ENCODE data around the gene ATP13A4. TPM values are rescaled to one million over a fixed set of nuclear protein-coding genes. Genes with fewer than 3 reads are reported as not detected.
"Not testable (repeated sequence)": the region's sequence is repeated elsewhere in the genome, so short reads cannot be mapped to it uniquely, and the experiment has no call there.

Gene ATP13A4
- total RNA-seq, 2 experiments from 2014 or later: 1.3 to 2.1 TPM

DNA sequence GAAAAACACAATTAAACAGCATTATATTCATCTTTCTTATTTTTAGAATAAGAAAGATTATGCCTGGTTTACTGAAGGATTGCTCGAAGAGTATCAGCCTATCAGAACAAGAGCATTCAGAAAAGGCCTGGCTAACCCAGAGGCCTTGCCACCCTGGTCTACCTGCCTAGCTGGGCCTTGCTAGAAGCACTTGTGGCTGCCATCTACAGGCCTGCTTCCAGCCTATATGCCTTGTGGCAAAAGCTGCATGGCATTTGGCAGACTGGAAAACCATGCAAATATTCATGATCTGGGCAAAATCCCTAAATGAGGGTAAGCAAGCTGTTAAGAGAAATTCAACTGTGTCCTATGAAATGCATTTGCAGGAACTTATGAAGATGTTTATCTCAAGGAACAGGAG lies 9.3 kb upstream of the ATP13A4 start:
- ChIA-PET CTCF (no interaction called here), POLR2A (no interaction called here)

DNA sequence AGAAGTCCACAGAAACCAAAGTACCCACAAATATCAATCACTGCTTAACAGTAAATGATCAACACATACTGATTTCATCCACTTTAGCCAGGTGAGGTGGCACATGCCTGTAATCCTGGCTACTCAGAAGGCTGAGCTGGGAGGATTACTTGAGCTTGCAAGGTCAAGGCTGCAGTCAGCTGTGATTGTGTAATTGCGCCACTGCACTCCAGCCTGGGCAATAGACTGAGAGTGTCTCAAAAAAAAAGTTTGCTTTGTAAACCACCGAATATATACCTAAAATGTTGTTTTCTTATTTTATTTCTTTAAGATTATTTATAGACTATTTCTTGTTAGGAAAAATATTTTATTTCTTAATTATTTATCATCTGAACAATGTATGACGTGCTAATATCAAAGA lies 8.7 kb upstream of the ATP13A4 start:
- ChIA-PET CTCF (no interaction called here), POLR2A (no interaction called here)

DNA sequence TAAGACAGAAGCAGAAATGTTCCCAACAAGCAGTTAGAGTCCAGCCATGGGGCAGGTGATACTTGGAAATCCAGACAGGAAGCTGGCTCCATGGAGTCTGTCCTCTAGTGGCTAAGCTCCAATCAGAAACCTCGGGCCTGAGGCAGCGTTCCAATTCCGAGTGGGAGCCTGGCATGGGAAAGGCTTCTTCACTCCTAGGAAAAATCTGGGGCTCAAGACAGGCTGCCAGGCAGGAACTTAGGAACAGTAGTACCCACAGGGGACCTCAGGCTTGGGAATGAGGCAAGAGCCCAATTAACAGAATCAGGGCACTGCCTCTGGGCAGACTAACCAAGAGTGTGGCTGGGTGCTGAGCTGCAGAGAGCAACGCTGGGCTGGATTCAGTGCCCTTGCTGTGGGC lies 6.2 kb upstream of the ATP13A4 start:
- ChIA-PET POLR2A (no interaction called here), CTCF (no interaction called here)

DNA sequence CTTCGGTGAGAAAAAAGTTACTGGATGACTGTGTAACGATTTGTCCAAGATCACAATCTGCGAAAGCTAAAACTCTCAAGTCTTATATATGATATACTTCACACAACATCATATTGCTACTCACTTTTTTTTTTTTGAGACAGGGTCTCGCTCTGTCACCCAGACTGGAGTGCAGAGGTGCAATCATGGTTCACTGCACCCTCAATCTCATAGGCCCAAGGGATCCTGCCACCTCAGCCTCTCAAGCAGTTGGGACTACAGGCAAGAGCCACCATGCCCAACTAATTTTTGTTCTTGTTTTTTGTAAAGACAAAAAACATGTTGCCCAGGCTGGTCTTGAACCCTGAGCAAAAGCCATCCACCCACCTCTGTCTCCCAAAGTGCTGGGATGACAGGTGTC lies 5.4 kb upstream of the ATP13A4 start:
- ChIA-PET POLR2A (no interaction called here), CTCF (no interaction called here)

DNA sequence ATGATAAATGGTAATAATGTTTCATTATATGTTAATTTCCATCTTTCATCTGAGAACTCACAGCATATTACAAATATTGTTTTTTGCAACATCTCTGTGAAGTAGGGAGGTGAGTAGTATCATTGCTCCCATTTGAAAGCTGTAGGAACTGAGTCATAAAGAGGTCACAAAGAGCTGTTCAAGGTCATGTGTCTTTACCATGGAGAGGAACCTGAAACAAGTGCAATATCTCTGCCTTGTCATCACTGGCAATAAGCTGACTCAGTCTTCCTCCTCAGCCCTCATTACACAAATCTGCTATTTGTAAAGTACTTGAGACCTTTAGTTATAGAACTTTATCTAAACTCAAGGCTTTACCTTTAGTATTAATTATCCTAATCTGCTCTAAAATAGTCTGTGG lies 4.4 kb upstream of the ATP13A4 start:
- CTCF ChIA-PET: no interaction called here

DNA sequence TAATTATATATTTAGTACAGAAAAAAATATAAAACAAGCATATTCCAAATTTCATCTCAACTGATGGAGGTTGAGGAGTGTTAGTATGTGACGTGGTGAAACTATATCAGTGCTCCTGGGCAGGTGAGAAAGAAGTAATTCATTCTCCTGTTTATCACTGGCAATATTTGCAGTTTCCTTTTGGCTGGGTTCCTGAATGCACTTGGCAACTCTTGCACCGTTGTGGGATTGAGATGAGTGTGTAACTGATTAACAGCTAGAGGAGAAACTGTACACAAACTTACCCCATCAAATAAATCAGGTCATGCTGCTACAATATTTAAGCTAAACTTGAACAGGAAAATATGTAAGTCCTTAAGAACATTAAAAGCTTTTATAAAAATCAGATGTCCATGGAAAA lies 2.1 kb upstream of the ATP13A4 start:
- ChIA-PET CTCF (no interaction called here), POLR2A (no interaction called here)

More for the DNA sequence above, 4.4 kb upstream of the ATP13A4 start:
- POLR2A ChIA-PET: no interaction called here

DNA sequence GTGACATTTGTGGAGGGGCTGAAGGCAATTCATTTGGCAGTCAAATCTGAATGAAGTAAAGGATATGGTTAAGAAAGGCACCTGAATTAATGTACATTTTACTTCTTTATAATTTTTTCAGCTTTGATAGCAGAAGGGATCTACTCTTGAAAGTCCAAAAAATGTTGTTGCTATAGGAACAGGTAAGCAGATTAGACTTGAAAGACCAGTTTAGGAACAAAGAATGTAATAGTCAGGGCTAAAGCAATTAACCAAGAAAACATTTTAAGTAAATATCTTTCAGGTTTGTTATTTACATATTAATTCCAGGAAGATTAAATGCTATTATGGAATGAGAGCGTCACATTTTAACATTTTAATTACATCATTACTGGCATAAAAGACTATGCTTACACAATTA lies 1.1 kb downstream of the ATP13A4 start:
- ChIA-PET POLR2A (no interaction called here), CTCF (no interaction called here)

DNA sequence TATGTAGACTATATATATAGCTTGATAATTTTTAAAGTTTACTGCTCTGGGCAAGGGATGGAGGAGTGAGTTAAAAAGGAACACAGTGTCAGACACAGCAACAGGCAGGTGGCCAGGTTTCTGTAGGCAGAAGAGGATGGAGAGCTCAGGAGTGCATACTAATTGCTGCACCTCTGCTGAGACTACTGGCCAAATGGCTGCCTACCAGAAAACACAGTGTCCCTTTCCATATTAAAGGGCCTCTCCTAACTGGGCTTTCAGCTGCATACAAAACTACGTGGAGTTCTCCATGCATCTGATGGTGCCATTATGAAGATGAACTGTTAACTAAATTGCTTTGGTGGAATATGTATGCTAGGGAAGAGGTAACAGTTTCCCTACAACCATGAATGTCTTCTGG lies 1.8 kb downstream of the ATP13A4 start:
- ChIA-PET POLR2A (no interaction called here), CTCF (no interaction called here)

DNA sequence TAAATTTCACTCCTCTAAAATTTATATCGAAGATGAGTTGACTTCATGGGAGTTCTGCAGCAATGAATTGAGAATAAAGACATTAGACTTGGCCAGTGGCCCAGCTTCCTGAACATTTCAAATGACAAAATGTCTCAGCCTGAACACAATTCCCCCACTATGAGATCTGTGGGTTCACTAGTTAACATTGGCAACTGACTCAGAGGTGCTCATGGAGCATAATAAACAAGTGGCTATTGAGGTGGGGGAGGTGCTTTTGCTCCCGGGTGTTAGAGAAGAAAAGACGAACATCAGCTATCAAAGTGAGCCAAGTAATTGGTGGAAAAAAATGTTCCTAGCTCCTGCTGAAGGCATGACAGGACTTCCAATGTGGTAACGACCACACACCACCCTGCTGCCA lies 6.3 kb downstream of the ATP13A4 start:
- ChIA-PET CTCF (no interaction called here), POLR2A (no interaction called here)

DNA sequence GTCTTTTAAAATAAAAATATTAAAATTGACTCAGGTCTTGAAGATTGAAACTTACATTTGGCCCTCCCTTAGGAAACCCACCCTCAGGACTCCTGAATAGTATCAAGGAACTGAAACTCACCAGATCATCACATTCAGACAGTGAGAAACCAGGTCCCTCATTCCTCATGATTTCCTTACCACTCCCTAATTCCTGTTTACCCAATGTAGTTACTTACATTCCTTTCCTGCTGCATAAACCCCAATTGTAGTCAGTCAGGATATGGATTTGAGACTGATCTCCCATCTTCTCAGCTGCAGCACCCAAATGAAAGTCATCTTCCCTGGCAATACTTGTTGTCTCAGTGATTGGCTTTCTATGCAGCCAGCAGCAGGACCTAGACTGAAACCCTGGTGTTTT lies 8.6 kb downstream of the ATP13A4 start:
- ChIA-PET CTCF (no interaction called here), POLR2A (no interaction called here)

DNA sequence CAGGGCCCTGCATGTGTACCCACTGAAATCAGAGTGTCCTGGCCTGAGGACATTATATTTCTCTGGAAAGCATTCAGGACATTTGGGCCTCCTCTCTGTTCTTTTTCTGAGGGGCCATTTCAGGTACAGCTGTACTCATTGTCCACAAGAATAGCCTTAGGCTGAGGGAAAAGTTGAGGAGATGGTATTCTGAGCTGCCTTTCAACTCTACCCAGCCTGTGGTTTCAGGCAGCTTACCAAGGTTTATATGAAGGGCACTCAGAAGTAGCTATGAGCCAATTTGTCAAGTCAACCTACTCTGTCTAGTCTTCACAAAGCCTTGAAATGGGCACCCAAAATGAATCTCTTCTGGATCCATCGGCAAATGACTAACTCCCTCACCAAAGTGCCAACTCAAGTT lies 9.4 kb downstream of the ATP13A4 start:
- ChIA-PET POLR2A (no interaction called here), CTCF (no interaction called here)

DNA sequence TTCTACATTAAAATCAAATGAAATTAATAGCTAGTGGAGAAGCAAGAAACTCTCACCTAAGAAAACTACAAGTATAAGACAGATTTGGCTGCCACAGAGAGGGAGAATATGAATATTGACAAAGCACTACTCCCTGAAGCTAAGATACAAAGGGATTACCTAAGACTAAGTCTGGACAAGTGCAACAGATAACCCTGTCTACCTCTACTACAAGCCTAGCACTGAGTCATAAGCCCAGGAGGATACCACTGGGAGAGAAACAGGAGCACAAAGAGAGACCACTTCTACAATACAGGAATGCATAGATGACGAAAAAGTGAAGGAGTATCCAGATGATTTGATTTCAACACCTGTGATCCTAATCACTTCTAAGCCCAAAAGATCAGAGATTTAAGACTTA lies 10.4 kb downstream of the ATP13A4 start:
- POLR2A ChIA-PET: no interaction called here
- CTCF ChIA-PET: no interaction called here

DNA sequence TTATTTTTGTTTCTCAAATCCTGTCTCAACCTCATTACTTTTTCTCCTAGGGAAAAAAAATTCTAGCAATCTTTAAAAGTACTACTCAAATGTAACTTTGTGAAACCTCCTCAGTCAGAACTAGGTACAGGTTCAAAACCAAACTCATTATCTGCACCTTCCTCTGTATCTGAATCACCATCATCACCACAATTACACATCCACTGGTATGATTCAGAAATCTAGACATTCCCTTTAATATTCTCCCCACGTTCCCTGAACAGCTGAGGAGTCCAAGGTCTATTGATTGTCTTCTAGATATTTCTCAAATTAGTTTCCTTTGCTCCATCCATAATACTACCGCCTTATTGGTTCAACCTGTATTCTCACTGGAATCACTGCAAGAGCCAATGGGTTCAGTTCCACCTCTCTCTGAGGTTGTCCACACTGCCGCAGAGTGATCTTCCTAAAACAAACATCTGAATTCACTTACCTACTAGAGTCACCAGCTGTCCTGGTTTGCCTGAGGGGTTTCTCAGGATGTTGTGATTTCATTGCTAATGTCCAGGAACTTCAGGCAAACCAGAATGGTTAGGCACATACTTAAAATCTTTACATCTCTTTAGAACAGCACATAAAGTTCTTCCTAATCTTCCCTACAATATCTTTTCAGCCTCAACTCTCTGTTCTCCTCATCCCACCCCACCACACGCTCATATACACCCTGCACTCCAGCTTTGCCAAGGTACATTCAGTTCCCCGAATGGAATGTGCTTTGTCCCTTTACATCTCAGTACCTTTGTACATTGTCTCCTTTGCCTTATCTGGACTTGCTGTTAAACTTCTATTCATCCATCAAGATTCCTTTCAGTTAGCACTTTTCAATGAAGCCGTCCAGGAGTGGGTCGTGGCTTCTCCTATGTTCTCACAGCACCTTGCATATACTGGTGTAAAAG lies 24.2 kb downstream of the ATP13A4 start:
- POLR2A ChIA-PET: no interaction called here

DNA sequence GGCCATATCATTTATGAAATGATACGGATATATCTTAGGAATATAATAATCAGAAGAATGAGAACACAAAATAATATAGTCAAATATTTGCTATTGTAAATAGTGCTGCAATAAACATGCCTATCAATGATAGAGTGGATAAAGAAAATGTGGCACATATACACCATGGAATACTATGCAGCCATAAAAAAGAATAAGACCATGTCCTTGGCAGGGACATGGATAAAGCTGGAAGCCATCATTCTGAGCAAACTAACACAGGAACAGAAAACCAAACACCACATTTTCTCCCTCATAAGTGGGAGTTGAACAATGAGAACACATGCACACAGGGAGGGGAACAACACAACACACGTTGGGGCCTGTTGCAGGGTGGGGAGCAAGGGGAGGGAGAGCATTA lies 28.6 kb downstream of the ATP13A4 start:
- POLR2A ChIA-PET, CTCF ChIA-PET: not testable (repeated sequence)

More for the DNA sequence above, 24.2 kb downstream of the ATP13A4 start:
- CTCF ChIA-PET: no interaction called here

DNA sequence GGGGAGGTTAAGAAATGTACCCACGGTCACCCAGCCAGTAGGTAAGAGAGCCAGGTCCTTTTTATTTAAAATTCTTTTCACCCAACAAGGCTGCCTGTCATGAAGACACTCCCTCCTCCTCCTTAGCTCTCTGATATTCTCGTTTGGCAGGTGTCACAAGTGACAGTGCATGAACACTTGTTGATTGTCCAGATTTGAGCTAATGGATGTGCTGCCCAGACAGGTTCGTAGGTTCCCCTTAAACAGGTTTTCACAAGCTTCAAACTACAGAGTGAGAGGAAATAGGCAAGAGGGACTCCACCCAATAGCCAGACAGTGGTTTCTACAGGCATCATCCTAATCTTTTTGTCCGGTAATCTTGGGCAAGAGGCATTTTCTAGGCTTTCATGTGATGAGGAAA lies 32.2 kb downstream of the ATP13A4 start:
- POLR2A ChIA-PET: no interaction called here
- CTCF ChIA-PET: no interaction called here

DNA sequence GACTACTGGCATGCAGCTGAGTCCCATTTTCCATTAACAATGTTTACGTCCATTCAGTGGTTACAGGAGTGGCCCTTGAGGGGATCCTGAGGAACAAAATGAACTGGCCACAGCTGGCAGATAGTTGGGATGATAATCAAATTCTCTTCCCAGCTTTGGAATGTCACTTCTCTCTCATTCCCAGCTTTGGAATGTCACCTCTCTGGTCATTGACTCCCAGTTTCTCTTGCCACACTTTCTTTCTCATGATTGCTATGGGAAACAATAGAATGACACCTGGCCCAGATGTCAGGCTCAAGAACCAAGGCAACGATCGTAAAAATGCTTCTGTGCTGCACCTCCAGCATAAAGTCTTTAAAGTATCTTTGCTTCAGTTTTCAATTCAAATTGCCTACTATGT lies 34.0 kb downstream of the ATP13A4 start:
- POLR2A ChIA-PET: no interaction called here

DNA sequence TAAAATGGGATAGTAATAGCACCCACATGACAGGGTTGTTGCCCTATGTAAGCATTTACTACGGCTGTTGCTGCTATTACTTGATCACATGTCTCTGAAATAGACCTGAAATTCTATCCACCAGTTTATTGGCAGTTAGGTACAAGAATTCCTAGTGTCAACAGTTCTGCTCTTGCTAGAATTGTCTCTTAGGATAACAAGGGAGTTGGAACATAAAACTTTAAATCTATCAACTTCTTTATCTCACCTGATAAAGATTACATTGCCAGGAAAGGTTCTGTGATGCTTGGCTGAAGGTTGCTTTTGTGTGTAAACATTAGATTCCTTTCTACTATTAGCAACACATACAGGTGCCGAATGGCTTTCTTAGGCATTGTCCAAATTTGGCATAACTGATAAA lies 38.7 kb downstream of the ATP13A4 start:
- CTCF ChIA-PET: no interaction called here
- POLR2A ChIA-PET: no interaction called here

More for the DNA sequence above, 34.0 kb downstream of the ATP13A4 start:
- CTCF ChIA-PET: no interaction called here

DNA sequence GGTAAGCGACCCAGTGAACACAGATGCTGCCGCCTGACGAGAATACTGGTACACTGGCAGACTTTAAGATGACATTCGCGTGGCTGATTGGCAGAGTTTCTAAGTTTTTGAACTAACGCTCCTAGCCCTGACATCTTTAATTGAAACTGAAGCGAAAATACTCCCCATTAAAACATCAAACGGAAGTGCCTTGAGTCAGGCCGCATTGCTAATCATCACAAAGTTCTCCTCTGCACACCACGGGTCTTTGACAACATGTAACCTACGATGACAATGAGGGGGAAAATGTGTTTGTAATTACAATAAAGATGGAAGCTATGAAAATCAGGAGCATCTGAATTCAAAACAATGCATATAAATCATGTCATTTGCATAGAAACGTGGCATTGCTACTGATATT lies 44.5 kb downstream of the ATP13A4 start:
- POLR2A ChIA-PET: no interaction called here
- CTCF ChIA-PET: no interaction called here

DNA sequence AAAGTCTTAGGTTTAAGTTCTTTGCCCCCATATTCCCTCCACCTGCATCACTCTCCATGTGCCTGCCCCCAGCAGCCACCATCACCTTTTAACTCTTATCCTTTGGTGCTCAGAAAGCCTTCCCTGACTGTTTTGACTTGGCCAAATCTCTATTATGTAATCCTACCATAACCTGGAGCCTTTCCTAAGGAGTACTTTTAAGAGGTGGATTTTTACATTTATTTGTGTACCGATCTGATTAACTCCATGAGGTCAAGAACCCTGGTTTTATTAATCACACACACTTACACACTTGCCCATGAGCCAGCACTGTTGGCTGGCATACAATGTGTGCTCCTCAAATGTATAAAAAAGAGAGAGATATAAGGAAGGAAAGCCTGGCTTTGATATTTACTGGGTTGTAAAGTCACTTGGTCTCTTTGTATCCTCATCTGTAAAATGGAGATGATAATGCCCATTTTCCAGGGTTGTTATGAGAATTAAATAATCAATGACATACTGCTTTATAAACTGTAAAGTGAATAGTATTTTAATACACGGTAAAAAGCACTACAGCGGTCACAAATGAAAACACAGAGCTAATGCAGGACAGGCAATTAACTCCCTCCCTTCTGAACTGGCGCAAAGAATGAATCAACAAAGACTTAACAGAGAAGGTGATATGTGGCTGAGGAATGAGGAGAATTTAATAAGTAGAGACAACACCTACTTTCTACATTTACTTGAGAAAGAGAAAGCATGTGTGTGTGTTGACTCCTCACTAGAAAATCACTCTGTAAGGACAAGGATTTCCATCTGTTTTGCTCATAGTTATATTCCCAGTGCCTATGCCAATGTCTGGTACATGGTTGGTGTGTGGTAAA lies 45.4 kb downstream of the ATP13A4 start:
- ChIA-PET CTCF (no interaction called here), POLR2A (no interaction called here)

DNA sequence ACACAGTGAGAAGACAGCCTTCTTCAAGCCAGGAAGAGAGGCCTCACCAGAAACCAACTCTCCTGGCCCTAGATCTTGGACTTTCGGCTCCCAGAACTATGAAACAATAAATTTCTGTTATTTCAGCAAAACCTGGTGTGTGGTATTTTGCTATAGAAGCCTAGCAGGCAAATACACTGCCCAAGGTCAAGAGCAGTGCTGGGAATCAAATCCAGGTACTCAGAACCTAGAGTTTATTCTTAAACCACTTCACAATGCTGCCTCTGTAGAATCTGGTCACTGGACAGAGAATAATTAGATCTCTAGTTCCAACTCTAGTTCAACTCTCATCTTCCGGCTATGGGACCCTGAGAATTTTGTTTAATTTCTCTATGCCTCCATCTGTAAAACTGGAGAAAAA lies 46.6 kb downstream of the ATP13A4 start:
- ChIA-PET CTCF (no interaction called here), POLR2A (no interaction called here)

DNA sequence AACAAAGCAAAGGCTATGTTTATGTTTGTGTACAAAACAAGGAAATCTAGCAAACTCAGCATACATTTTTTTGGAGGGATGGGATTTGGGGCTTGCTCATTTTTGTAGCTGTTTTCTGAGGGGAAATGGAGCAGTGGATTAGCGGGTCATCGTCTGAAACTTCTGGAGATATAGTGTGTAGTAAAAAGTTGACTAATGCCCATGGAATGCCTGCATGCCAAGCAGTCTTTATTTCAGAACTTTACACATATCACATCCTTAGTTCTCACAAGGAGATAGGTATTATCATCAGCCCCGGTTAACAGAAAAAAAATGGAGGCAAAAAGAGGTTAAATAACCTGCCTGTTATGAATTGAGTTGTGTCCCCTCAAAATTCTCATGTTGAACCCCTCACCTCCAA lies 47.1 kb downstream of the ATP13A4 start:
- POLR2A ChIA-PET: no interaction called here
- CTCF ChIA-PET: no interaction called here

DNA sequence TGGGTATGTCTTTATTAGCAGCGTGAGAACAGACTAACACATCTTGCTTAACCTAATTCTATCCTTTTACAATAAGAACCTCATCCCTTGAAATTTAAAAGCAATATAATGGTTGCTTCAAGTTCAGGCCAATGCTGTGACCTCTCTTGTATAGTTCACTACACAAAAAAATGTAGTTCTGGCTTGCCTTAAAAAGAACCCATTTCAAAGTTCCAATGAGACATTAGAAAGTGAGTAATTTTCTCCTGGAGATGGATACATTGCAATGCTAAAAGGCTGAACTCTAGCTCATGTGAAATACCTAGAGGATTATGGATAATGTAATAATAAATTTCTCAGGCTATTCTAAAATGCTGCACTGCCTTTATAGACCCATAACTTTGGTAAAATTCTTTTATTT lies 47.8 kb downstream of the ATP13A4 start:
- CTCF ChIA-PET: no interaction called here
- POLR2A ChIA-PET: no interaction called here

Data from activated CD8-positive, alpha-beta memory T cell treated with anti-CD3 and anti-CD28 coated beads for 36 hours (primary cell).